ENCODE results near the gene THTPA. TPM values are rescaled to one million over a fixed set of nuclear protein-coding genes. Genes with fewer than 3 reads are reported as not detected.

THTPA gene
- total and polyA plus RNA-seq, 11 donors = 9.1 to 30.9 (median 18.9) TPM

GRCh38 chr14:23529016-23529415 is 27.1 kb upstream of the THTPA start:
- Histone ChIP-seq H3K4me3 (no peak overlapping the region), H3K36me3 (no peaks in the 10 kb centered on the region), H3K9me3 (no peaks in the 10 kb centered on the region), H3K4me1 (peaks cover 0 to 5% (median 0%) of the 10 kb centered on the region in 12 donors), H3K27me3 (no peaks in the 10 kb centered on the region), H3K27ac (no peak overlapping the region)
- DNase-seq = no peak
- intact Hi-C loops (cut with DNase I) = loop anchor here in 1 of 10 donors (5.0 kb wide), 1 partner anchor 37 kb away; no protein-coding TSS in a partner anchor
- no peak for ATAC-seq
- WGBS, 4 donors = 71 to 87% (median 85%) methylated on average over 3 of the region's 3 CpGs
- no peak for TF ChIP-seq POLR2A (IDR thresholded peaks at IDR 0.05)
- TF ChIP-seq, protein P1, sequence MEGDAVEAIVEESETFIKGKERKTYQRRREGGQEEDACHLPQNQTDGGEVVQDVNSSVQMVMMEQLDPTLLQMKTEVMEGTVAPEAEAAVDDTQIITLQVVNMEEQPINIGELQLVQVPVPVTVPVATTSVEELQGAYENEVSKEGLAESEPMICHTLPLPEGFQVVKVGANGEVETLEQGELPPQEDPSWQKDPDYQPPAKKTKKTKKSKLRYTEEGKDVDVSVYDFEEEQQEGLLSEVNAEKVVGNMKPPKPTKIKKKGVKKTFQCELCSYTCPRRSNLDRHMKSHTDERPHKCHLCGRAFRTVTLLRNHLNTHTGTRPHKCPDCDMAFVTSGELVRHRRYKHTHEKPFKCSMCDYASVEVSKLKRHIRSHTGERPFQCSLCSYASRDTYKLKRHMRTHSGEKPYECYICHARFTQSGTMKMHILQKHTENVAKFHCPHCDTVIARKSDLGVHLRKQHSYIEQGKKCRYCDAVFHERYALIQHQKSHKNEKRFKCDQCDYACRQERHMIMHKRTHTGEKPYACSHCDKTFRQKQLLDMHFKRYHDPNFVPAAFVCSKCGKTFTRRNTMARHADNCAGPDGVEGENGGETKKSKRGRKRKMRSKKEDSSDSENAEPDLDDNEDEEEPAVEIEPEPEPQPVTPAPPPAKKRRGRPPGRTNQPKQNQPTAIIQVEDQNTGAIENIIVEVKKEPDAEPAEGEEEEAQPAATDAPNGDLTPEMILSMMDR (IDR thresholded peaks at IDR 0.05) = no peak

DNA sequence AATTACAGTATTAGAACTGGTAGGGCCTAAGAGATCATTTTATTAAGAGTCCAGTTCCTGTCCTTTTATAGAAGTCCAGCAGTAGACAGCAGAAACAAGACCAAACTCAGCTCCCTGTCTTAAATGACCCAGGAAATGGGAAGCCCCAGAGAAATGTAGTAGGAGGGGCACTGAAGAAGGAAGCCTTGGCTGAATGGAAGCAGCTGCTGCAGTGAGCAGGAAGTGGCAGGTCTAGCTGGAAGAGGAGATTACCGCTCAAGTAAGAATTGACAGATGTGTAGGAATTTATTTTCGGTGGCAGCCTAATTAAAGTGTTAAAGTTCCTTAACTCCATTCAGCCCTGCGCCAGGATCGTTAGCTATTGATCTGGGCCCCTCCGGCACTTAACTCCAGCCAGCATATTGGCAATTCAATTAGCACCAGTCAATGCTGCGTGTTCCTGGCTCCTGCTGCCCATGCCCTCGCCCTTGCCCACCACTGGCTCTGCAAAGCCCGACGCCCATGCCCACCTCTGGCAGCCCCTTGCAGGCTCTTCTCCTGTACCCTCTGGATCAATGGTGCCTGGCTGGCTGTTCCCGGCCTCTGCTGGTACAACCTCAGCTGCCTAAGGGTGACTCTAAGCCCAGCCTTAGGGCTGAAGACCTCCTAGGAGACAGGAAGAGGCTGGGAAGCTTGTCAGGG is 25.6 kb upstream of the THTPA start:
- H3K27ac ChIP-seq = peak overlapping the region in 1 of 12 donors; percentile 24
- WGBS, 4 donors = 73 to 77% (median 75%) methylated on average over 10 of the region's 10 CpGs
- intact Hi-C loops (cut with DNase I) = loop anchor here in 1 of 10 donors (10.0 kb wide), 1 partner anchor 46 kb away; no protein-coding TSS in a partner anchor

DNA sequence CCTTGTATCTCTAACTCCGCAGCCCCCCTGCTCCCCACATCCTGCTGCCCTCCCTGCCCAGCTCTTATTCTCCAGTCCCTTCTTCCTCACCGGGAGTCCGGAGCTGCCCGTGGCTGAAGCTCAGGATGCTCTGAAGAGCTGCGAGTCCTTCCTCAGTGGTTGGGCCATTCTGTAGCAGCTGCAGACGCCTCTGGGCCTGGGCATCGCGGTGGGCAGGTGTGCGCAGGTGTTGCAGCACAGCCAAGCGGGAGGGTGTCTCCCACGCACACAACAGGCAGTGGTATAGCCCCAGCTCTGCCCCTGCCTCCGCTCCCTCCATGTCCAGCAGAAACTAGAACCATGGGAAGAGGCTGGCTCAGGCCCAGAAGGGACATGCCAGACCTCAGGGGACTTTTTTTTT is 24.7 kb upstream of the THTPA start:
- intact Hi-C loops (cut with DNase I) = loop anchor here in 1 of 10 donors (10.0 kb wide), 1 partner anchor 47 kb away; no protein-coding TSS in a partner anchor
- TF ChIP-seq POLR2A (IDR thresholded peaks at IDR 0.05) = no peak
- TF ChIP-seq, protein P1 (IDR thresholded peaks at IDR 0.05) = no peak
- no peak overlapping the region for H3K27ac ChIP-seq
- 89 to 93% (median 91%) methylated on average over 12 of the region's 12 CpGs for WGBS, 4 donors
- H3K4me1 ChIP-seq = peaks cover 0 to 5% (median 0%) of the 10 kb centered on the region in 12 donors
- H3K4me3 ChIP-seq = no peak overlapping the region
- no peak for ATAC-seq
- DNase-seq = no peak
- H3K27me3 ChIP-seq = no peaks in the 10 kb centered on the region
- H3K36me3 ChIP-seq = no peaks in the 10 kb centered on the region
- H3K9me3 ChIP-seq = no peaks in the 10 kb centered on the region

More for the DNA sequence above, 25.6 kb upstream of the THTPA start:
- Histone ChIP-seq H3K4me3 (no peak overlapping the region), H3K27me3 (no peaks in the 10 kb centered on the region), H3K4me1 (peaks cover 0 to 5% (median 0%) of the 10 kb centered on the region in 12 donors), H3K9me3 (no peaks in the 10 kb centered on the region), H3K36me3 (no peaks in the 10 kb centered on the region)
- ATAC-seq (peak in 1 of 4 donors; percentile 39), DNase-seq (no peak)
- TF ChIP-seq, protein P1 (IDR thresholded peaks at IDR 0.05) = no peak
- no peak for TF ChIP-seq POLR2A (IDR thresholded peaks at IDR 0.05)

GRCh38 chr14:23532658-23533057 is 23.4 kb upstream of the THTPA start:
- WGBS, 4 donors = 95 to 96% (median 95%) methylated on average over 6 to 7 of the region's 7 CpGs
- Histone ChIP-seq H3K9me3 (no peaks in the 10 kb centered on the region), H3K4me1 (peaks cover 0 to 5% (median 0%) of the 10 kb centered on the region in 12 donors), H3K36me3 (no peaks in the 10 kb centered on the region), H3K4me3 (no peak overlapping the region), H3K27me3 (no peaks in the 10 kb centered on the region), H3K27ac (no peak overlapping the region)
- intact Hi-C loops (cut with DNase I) = loop anchor here in 1 of 10 donors (10.0 kb wide), 1 partner anchor 48 kb away; no protein-coding TSS in a partner anchor
- DNase-seq = no peak
- ATAC-seq = no peak
- TF ChIP-seq POLR2A (IDR thresholded peaks at IDR 0.05) = no peak
- TF ChIP-seq, protein P1 (IDR thresholded peaks at IDR 0.05) = no peak
